K562 (cell line): ENCODE data around the gene CCDC87. TPM values are rescaled to one million over a fixed set of nuclear protein-coding genes. Genes with fewer than 3 reads are reported as not detected.
A peak's percentile ranks its signal among the peaks of the same experiment; 100 is the strongest.

ENCODE experiments used
- BRF1 ChIP-seq: IDR thresholded peaks from 3 replicates; pipeline ENCODE4 v1.6.1; 2011; ENCODE audit warnings: borderline replicate concordance, mild to moderate bottlenecking; ENCODE audit not compliant: insufficient read length; ENCODE audit errors: extremely low read depth
- CCNT2 ChIP-seq: IDR thresholded peaks from 2 replicates; pipeline ENCODE4 v1.6.1; 2011; ENCODE audit warnings: borderline replicate concordance, low read depth, mild to moderate bottlenecking, moderate library complexity, mixed read lengths, low read length; ENCODE audit not compliant: insufficient read length; ENCODE audit errors: extremely low read depth
- CEBPG ChIP-seq, 3 experiments: fragments of 200-800 bp in 1 of 3; sonication (Bioruptor generic) in 1 of 3; sonication (generic) in 1 of 3; formaldehyde crosslinking in 1 of 3; IDR thresholded peaks in 2 of 3; conservative IDR thresholded peaks in 1 of 3; 2 replicates each; pipeline versions ENCODE4 v1.6.1 to v1.8.0; 2016 to 2022; ENCODE audit warnings: missing compliant biosample characterization in 2 of 3, missing genetic modification characterization in 2 of 3, mild to moderate bottlenecking in 1 of 3, missing genetic modification reagents in 1 of 3
- CSDE1 ChIP-seq, 2 experiments: fragments of 450-650 bp; IDR thresholded peaks; 2 replicates each; pipeline ENCODE4 v1.6.1; 2016; ENCODE audit warnings: mild to moderate bottlenecking in 1 of 2
- CXXC5 ChIP-seq: fragments of 250-450 bp; sonication (Bioruptor Pico); IDR thresholded peaks from 2 replicates; pipeline ENCODE4 v1.8.0; 2022; ENCODE audit warnings: inconsistent platforms, mild to moderate bottlenecking, moderate library complexity
- FOXM1 ChIP-seq, 2 experiments: fragments of 450-650 bp in 1 of 2; sonication (generic) in 1 of 2; formaldehyde crosslinking in 1 of 2; IDR thresholded peaks; 2 replicates each; pipeline versions ENCODE4 v1.6.1 to v1.9.0; 2017 to 2022; ENCODE audit warnings: low read depth in 2 of 2, mild to moderate bottlenecking in 2 of 2, missing genetic modification reagents in 1 of 2, moderate library complexity in 1 of 2
- HCFC1 ChIP-seq: IDR thresholded peaks from 2 replicates; pipeline ENCODE4 v1.6.1; 2012; ENCODE audit warnings: low read depth, low read length, improper control_type of control experiment
- HNRNPLL ChIP-seq: fragments of 200-400 bp; formaldehyde crosslinking; IDR thresholded peaks from 2 replicates; pipeline ENCODE4 v1.6.1; 2017; ENCODE audit warnings: low read length, low read depth, mild to moderate bottlenecking; ENCODE audit not compliant: poor library complexity, severe bottlenecking
- HOXB6 ChIP-seq: fragments of 250-450 bp; sonication (Bioruptor Pico); IDR thresholded peaks from 2 replicates; pipeline ENCODE4 v1.5.1; 2022; ENCODE audit warnings: mild to moderate bottlenecking, borderline replicate concordance
- MED1 ChIP-seq: sonication (generic); formaldehyde crosslinking; IDR thresholded peaks from 2 replicates; pipeline ENCODE4 v1.8.1; 2023; ENCODE audit warnings: missing genetic modification reagents, borderline replicate concordance
- MTA3 ChIP-seq: fragments of 450-650 bp; formaldehyde crosslinking; IDR thresholded peaks from 2 replicates; pipeline ENCODE4 v1.6.1; 2017; ENCODE audit warnings: mild to moderate bottlenecking, borderline replicate concordance
- NBN ChIP-seq: fragments of 450-650 bp; IDR thresholded peaks from 2 replicates; pipeline ENCODE4 v1.6.1; 2016; ENCODE audit warnings: low read depth, mild to moderate bottlenecking
- PCBP2 ChIP-seq: fragments of 200-400 bp; formaldehyde crosslinking; IDR thresholded peaks from 2 replicates; pipeline ENCODE4 v1.6.1; 2018; ENCODE audit warnings: low read length, low read depth, mild to moderate bottlenecking, moderate library complexity; ENCODE audit not compliant: poor library complexity, severe bottlenecking
- RBM25 ChIP-seq: fragments of 200-400 bp; formaldehyde crosslinking; IDR thresholded peaks from 2 replicates; pipeline ENCODE4 v1.6.1; 2018; ENCODE audit warnings: low read length, low read depth, moderate library complexity; ENCODE audit not compliant: severe bottlenecking
- SRSF9 ChIP-seq: fragments of 200-400 bp; formaldehyde crosslinking; IDR thresholded peaks from 2 replicates; pipeline ENCODE4 v1.6.1; 2017; ENCODE audit warnings: low read depth, low read length, borderline replicate concordance
- TAF1 ChIP-seq: IDR thresholded peaks from 2 replicates; pipeline ENCODE4 v1.6.1; 2011; ENCODE audit warnings: mild to moderate bottlenecking, low read length, moderate library complexity; ENCODE audit not compliant: insufficient read depth, control insufficient read depth, severe bottlenecking; ENCODE audit errors: extremely low read depth
- ZFP1 ChIP-seq: fragments of 450-650 bp; formaldehyde crosslinking; IDR thresholded peaks from 2 replicates; pipeline ENCODE4 v1.4.0; 2020; ENCODE audit warnings: mild to moderate bottlenecking, mixed read lengths
- ZFPM2 ChIP-seq: fragments of 250-450 bp; sonication (Bioruptor Pico); IDR thresholded peaks from 2 replicates; pipeline ENCODE4 v1.5.1; 2022; ENCODE audit warnings: mild to moderate bottlenecking
- ZKSCAN3 ChIP-seq: fragments of 250-450 bp; sonication (Bioruptor Pico); IDR thresholded peaks from 2 replicates; pipeline ENCODE4 v1.4.0; 2020
- ZKSCAN8 ChIP-seq: fragments of 200-800 bp; sonication (Bioruptor generic); IDR thresholded peaks from 2 replicates; pipeline ENCODE4 v1.6.1; 2016; ENCODE audit warnings: missing genetic modification characterization, missing compliant biosample characterization
- ZNF124 ChIP-seq: sonication (generic); formaldehyde crosslinking; IDR thresholded peaks from 2 replicates; pipeline ENCODE4 v1.8.1; 2022; ENCODE audit warnings: missing genetic modification reagents
- ZNF717 ChIP-seq: fragments of 250-450 bp; sonication (Bioruptor Pico); IDR thresholded peaks from 2 replicates; pipeline ENCODE4 v1.5.0; 2021
- ZNF780A ChIP-seq: fragments of 250-450 bp; sonication (Bioruptor Pico); IDR thresholded peaks from 2 replicates; pipeline ENCODE4 v1.5.0; 2021; ENCODE audit warnings: mild to moderate bottlenecking
- ZSCAN32 ChIP-seq: fragments of 450-650 bp; formaldehyde crosslinking; IDR thresholded peaks from 2 replicates; pipeline ENCODE4 v1.4.0; 2020; ENCODE audit warnings: mild to moderate bottlenecking, moderate library complexity
- polyA plus RNA-seq, 8 experiments: library from polyadenylated mRNA; depleted of rRNA in 4 of 8; stranded (reverse) in 5 of 8; unstranded in 3 of 8; fragments of >200 nt; fragmentation: Nextera tagmentation in 2 of 8; fragmentation: Illumina TruSeq in 1 of 8; extraction: Ambion mirVana in 2 of 8; extraction: Trizol in 1 of 8; gene quantifications; 2 replicates each; pipeline versions ENCODE4 v1.2.1 to v1.2.3, GENCODE V29; 2011 to 2014; ENCODE audit warnings: inconsistent platforms in 1 of 8, missing spikeins in 1 of 8
- total RNA-seq, 7 experiments: library from RNA; depleted of rRNA in 6 of 7; stranded (reverse); fragments of >200 nt in 6 of 7; fragmentation: Illumina TruSeq in 2 of 7; extraction: Trizol in 2 of 7; gene quantifications; 2 replicates each; pipeline versions ENCODE4 v1.2.1 to v1.2.3, GENCODE V29; 2011 to 2021; ENCODE audit warnings: low replicate concordance in 1 of 7
- TF ChIP-seq, protein P1 (sequence below): IDR thresholded peaks from 2 replicates; pipeline ENCODE4 v1.6.1; 2011; ENCODE audit warnings: borderline replicate concordance, low read depth, mild to moderate bottlenecking, moderate library complexity, low read length; ENCODE audit not compliant: insufficient read depth, poor library complexity, severe bottlenecking

CCDC87 gene
- total and polyA plus RNA-seq, 9 of the 15 experiments (the other 6 are each of a cell fraction or from before 2014, with no cell fraction given): 0.03 to 0.44 (median 0.15) TPM; not detected in 1

DNA sequence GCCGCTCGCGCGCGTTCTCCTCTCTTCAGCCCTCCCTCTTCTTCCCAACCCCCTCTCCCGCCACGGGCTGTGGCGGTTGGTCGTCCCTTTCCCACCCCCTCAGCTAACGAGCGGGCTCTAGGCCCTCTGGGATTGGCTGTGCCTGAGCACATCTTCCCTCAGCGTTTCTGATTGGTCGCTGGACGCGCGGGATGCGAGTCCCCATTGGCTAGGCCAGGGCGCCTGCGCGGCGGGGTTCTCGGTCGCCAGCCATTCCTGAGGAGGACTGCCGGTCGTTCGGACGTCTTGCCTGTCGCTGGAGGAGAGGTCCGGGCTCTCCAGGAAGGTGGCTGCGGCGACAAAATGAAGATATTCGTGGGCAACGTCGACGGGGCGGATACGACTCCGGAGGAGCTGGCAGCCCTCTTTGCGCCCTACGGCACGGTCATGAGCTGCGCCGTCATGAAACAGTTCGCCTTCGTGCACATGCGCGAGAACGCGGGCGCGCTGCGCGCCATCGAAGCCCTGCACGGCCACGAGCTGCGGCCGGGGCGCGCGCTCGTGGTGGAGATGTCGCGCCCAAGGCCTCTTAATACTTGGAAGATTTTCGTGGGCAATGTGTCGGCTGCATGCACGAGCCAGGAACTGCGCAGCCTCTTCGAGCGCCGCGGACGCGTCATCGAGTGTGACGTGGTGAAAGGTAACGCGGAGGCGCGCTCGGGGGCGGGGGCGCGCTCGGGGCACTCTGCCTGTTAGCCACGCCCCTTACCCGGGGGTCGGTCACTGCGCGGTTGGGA lies 23.7 kb upstream of the CCDC87 start, which contains the start of gene RBM14 (continued):
- TF ChIP-seq ZNF124 (CRISPR knock-in tag): no peak
- TF ChIP-seq ZFP1 (CRISPR knock-in tag): 0 out of 2 replicates have a peak, but pooled peaks have one; percentile 6
- peak; percentile 83 for TF ChIP-seq CXXC5
- TF ChIP-seq MTA3: peak; percentile 86; the same call in 1 of the 2 replicates
- TF ChIP-seq PCBP2: no peak
- TF ChIP-seq ZNF780A: no peak
- TF ChIP-seq RBM25: peak; percentile 91
- TF ChIP-seq HNRNPLL: peak; percentile 40
- TF ChIP-seq MED1 (CRISPR knock-in tag): no peak
- peak; percentile 27 for TF ChIP-seq CCNT2
- TF ChIP-seq NBN: 0 out of 2 replicates have a peak, but pooled peaks have one; percentile 23
- no peak for TF ChIP-seq ZKSCAN3 (CRISPR knock-in tag)
- no peak; a peak in 1 of 4 replicates for TF ChIP-seq CSDE1 (IDR thresholded peaks at IDR 0.05)
- TF ChIP-seq ZSCAN32 (CRISPR knock-in tag): no peak
- peak; percentile 71 for TF ChIP-seq FOXM1 (IDR thresholded peaks at IDR 0.05; ENCODE audit: low read depth)
- TF ChIP-seq FOXM1 (CRISPR knock-in tag; IDR thresholded peaks at IDR 0.05; ENCODE audit: low read depth): peak; percentile 91; the same call in 1 of the 2 replicates
- peak; percentile 98 for TF ChIP-seq TAF1
- TF ChIP-seq ZNF717 (CRISPR knock-in tag): 0 out of 2 replicates have a peak, but pooled peaks have one; percentile 46
- TF ChIP-seq HOXB6 (CRISPR knock-in tag): no peak
- TF ChIP-seq ZFPM2 (CRISPR knock-in tag): peak; percentile 32; the same call in 1 of the 2 replicates
- no peak for TF ChIP-seq SRSF9
- no peak for TF ChIP-seq CEBPG (CRISPR knock-in tag; IDR thresholded peaks at IDR 0.05)
- TF ChIP-seq CEBPG (tag; conservative IDR thresholded peaks at IDR 0.05 in 1 of 2, IDR thresholded peaks at IDR 0.05 in 1 of 2): no peak
- no peak for TF ChIP-seq ZKSCAN8 (CRISPR knock-in tag)
- TF ChIP-seq HCFC1: no peak; the same call in 1 of the 2 replicates
- TF ChIP-seq, protein P1, sequence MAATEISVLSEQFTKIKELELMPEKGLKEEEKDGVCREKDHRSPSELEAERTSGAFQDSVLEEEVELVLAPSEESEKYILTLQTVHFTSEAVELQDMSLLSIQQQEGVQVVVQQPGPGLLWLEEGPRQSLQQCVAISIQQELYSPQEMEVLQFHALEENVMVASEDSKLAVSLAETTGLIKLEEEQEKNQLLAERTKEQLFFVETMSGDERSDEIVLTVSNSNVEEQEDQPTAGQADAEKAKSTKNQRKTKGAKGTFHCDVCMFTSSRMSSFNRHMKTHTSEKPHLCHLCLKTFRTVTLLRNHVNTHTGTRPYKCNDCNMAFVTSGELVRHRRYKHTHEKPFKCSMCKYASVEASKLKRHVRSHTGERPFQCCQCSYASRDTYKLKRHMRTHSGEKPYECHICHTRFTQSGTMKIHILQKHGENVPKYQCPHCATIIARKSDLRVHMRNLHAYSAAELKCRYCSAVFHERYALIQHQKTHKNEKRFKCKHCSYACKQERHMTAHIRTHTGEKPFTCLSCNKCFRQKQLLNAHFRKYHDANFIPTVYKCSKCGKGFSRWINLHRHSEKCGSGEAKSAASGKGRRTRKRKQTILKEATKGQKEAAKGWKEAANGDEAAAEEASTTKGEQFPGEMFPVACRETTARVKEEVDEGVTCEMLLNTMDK: no peak
- TF ChIP-seq BRF1: no peak
